ENCODE results near the gene MVD.

GRCh38 chr16:88686439-88687253 is 23.8 kb upstream of the MVD start, which contains the start of gene SNAI3:
- TF ChIP-seq MAX (IDR thresholded peaks at IDR 0.05) (no peak; the same call in 1 of the 2 replicates), CEBPB (IDR thresholded peaks at IDR 0.05; ENCODE audit: low read depth) (no peak), POLR2A (IDR thresholded peaks at IDR 0.05; ENCODE audit: borderline replicate concordance, extremely low read depth, insufficient read depth, insufficient read length) (peak; percentile 43), CTCF (IDR thresholded peaks at IDR 0.05 in 2 of 3, conservative IDR thresholded peaks at IDR 0.05 in 1 of 3; ENCODE audit: borderline replicate concordance in 1 of 3, insufficient read depth in 1 of 3, low read depth in 2 of 3, low read length in 2 of 3) (no peak), YY1 (IDR thresholded peaks at IDR 0.05; ENCODE audit: extremely low read depth, insufficient replicate concordance, low read depth, low read length) (no peak), ATF3 (IDR thresholded peaks at IDR 0.05) (no peak)
